Naive thymus-derived CD4-positive, alpha-beta T cell (primary cell): ENCODE data around the gene KLF16. TPM values are rescaled to one million over a fixed set of nuclear protein-coding genes. Genes with fewer than 3 reads are reported as not detected.

Experiments used
- ATAC-seq: fragments of 150-1000 bp; cut with Tn5 transposase; 2 replicates; pipeline ENCODE4 v1.10.0; 2021; ENCODE audit warnings: mild to moderate bottlenecking, moderate library complexity
- CTCF ChIA-PET: fragments of 350-600 bp; sonication (Branson Sonifier 250); formaldehyde crosslinking; loops from one replicate; lab custom pipeline; 2021; ENCODE audit warnings: antibody characterized with exemption; lab: Charles Lee
- POLR2A ChIA-PET: fragments of 350-600 bp; sonication (Branson Sonifier 250); formaldehyde crosslinking; loops from one replicate; lab custom pipeline; 2021; ENCODE audit warnings: antibody characterized with exemption, inconsistent platforms; lab: Charles Lee
- DNase-seq, 9 donors: peaks; one replicate each; pipeline versions ENCODE4 v3.0.0 to v3.0.0-alpha.2; 2020 to 2022; ENCODE audit warnings: mixed read lengths in 1 of 9
- H3K27ac ChIP-seq: one replicate; pipeline ENCODE4 v1.7.0; 2013; ENCODE audit warnings: mild to moderate bottlenecking, low read depth, low read length, moderate library complexity
- H3K27me3 ChIP-seq, 2 donors: one replicate each; pipeline ENCODE4 v1.7.0; 2013; ENCODE audit warnings: low read length in 2 of 2, mild to moderate bottlenecking in 2 of 2, moderate library complexity in 2 of 2; ENCODE audit not compliant: control insufficient read depth in 2 of 2, insufficient read depth in 2 of 2
- H3K36me3 ChIP-seq, 3 experiments: 1 replicate in 2 of 3; 2 replicates in 1 of 3; pipeline ENCODE4 v1.7.0; 2013; ENCODE audit warnings: low read length in 3 of 3, mild to moderate bottlenecking in 3 of 3, moderate library complexity in 1 of 3; ENCODE audit not compliant: insufficient read depth in 3 of 3, control insufficient read depth in 2 of 3
- H3K4me1 ChIP-seq, 2 donors: one replicate each; pipeline ENCODE4 v1.7.0; 2013; ENCODE audit warnings: low read length in 2 of 2, mild to moderate bottlenecking in 2 of 2, moderate library complexity in 1 of 2; ENCODE audit not compliant: control insufficient read depth in 2 of 2, insufficient read depth in 2 of 2
- H3K4me3 ChIP-seq: 2 replicates; pipeline ENCODE4 v1.7.0; 2013; ENCODE audit warnings: mild to moderate bottlenecking, low read length
- H3K9me3 ChIP-seq, 3 experiments: 1 replicate in 2 of 3; 2 replicates in 1 of 3; pipeline ENCODE4 v1.7.0; 2013; ENCODE audit warnings: low read length in 3 of 3; ENCODE audit not compliant: control insufficient read depth in 2 of 3
- H3K27ac Mint-ChIP-seq, 9 donors: one replicate each; pipeline ENCODE4 v1.8.0; 2020 to 2022; ENCODE audit warnings: mixed read lengths in 9 of 9, mild to moderate bottlenecking in 8 of 9, moderate library complexity in 5 of 9, inconsistent platforms in 2 of 9
- H3K27me3 Mint-ChIP-seq, 5 donors: one replicate each; pipeline ENCODE4 v1.8.0; 2021 to 2022; ENCODE audit warnings: mixed read lengths in 5 of 5, mild to moderate bottlenecking in 1 of 5
- H3K36me3 Mint-ChIP-seq, 5 donors: one replicate each; pipeline ENCODE4 v1.8.0; 2020 to 2022; ENCODE audit warnings: mixed read lengths in 5 of 5, mild to moderate bottlenecking in 3 of 5, inconsistent platforms in 1 of 5
- H3K4me1 Mint-ChIP-seq, 7 donors: one replicate each; pipeline ENCODE4 v1.8.0; 2020 to 2022; ENCODE audit warnings: mixed read lengths in 7 of 7, mild to moderate bottlenecking in 3 of 7, inconsistent platforms in 1 of 7
- H3K4me3 Mint-ChIP-seq, 10 donors: one replicate each; pipeline ENCODE4 v1.8.0; 2020 to 2022; ENCODE audit warnings: mild to moderate bottlenecking in 10 of 10, mixed read lengths in 10 of 10, moderate library complexity in 6 of 10, inconsistent platforms in 2 of 10
- H3K9me3 Mint-ChIP-seq, 11 donors: one replicate each; pipeline ENCODE4 v1.8.0; 2020 to 2022; ENCODE audit warnings: mixed read lengths in 11 of 11, mild to moderate bottlenecking in 4 of 11, inconsistent platforms in 1 of 11, moderate library complexity in 1 of 11
- intact Hi-C, 2 donors: fragments of 100-400 bp; cut with micrococcal nuclease; formaldehyde crosslinking; loops; one replicate each; pipeline ENCODE4 v1.15.1; 2023
- polyA plus RNA-seq, 2 donors: library from polyadenylated mRNA; unstranded; fragments of 300-500 nt; fragmentation: Illumina TruSeq; gene quantifications; one replicate each; pipeline ENCODE4 v1.2.3, GENCODE V29; 2021
- total RNA-seq, 6 experiments: library from RNA in 5 of 6; stranded (reverse) in 5 of 6; gene quantifications; 1 replicate in 5 of 6; 2 replicates in 1 of 6; pipeline ENCODE4 v1.2.3 and lab custom pipeline; 2021 to 2026

Gene KLF16
- total and polyA plus RNA-seq, 7 experiments from 2014 or later, result 0.41 to 65.2 (median 20.8) TPM

GRCh38 chr19:1908364-1908678 lies 44.9 kb upstream of the KLF16 start:
- H3K27me3 ChIP-seq, result no peaks in the 10 kb centered on the region
- H3K4me1 ChIP-seq, result peaks cover 10% of the 10 kb centered on the region in 2 donors
- ChIA-PET POLR2A (interaction anchor here (0.6 to 1.3 kb wide), 2 partner anchors 11 to 33 kb away, joined by 3 to 8 read pairs; no protein-coding TSS in a partner anchor), CTCF (no interaction called here)
- H3K9me3 ChIP-seq, result no peaks in the 10 kb centered on the region
- Mint-ChIP-seq H3K27ac (no peak overlapping the region), H3K4me3 (no peak overlapping the region), H3K36me3 (peaks cover 0 to 4% (median 1%) of the 10 kb centered on the region in 5 donors), H3K27me3 (no peaks in the 10 kb centered on the region), H3K9me3 (peaks cover 0 to 2% (median 0%) of the 10 kb centered on the region in 11 donors), H3K4me1 (peaks cover 11 to 51% (median 32%) of the 10 kb centered on the region in 7 donors)
- no peak overlapping the region for H3K4me3 ChIP-seq
- DNase-seq, result no peak
- ATAC-seq, result no peak
- intact Hi-C loops, result no loop called here
- no peak overlapping the region for H3K27ac ChIP-seq
- H3K36me3 ChIP-seq, result peaks cover 0 to 14% (median 0%) of the 10 kb centered on the region in 3 experiments

DNA sequence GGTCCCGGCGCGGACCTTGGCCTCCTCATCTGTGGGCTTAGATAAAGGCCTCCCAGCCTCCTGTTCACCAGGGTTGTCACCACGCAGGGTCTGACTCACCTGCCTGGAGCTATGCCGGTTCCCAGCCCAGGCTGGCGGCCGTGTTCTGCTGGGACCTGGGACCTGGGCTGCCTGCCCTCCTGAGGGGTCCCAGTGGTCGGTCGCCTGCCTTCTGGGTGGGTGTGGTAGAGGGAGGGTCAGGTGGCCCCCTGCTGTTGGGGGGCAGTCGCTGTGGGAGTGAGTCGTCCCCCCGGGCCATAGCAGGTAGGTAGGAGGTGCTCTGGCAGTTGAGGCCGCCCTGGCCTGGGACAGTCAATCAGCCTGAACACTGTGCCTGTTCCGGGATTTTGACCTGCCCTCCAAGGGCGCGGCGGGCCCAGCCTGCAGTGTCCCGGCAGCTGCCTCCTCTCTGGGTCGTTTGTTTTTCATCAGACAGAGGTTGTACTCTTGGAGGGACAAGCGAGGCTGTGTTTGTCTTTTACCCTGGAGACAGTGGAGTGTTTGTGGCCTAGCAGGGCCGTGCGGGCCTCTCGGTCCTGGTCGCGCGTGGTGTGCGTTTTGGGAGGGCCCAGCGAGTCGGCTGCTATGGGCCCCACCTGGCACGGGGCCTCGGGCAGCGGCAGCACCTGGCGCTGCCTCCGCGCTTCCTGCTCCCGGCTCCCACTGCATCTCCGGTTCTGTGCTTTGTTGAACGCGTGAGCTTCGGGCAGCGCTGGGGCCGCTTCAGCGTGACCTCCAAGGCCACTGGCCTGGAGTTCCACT lies 44.4 kb upstream of the KLF16 start:
- intact Hi-C loops, result no loop called here
- Histone ChIP-seq H3K4me1 (peaks cover 10% of the 10 kb centered on the region in 2 donors), H3K9me3 (no peaks in the 10 kb centered on the region), H3K27ac (no peak overlapping the region), H3K27me3 (no peaks in the 10 kb centered on the region), H3K4me3 (no peak overlapping the region), H3K36me3 (peaks cover 0 to 8% (median 0%) of the 10 kb centered on the region in 3 experiments)
- DNase-seq, result no peak
- CTCF ChIA-PET, result no interaction called here
- peaks cover 15 to 56% (median 38%) of the 10 kb centered on the region in 7 donors for H3K4me1 Mint-ChIP-seq
- no peaks in the 10 kb centered on the region for H3K27me3 Mint-ChIP-seq
- H3K9me3 Mint-ChIP-seq, result peaks cover 0 to 2% (median 0%) of the 10 kb centered on the region in 11 donors
- ATAC-seq, result no peak
- H3K27ac Mint-ChIP-seq, result no peak overlapping the region
- POLR2A ChIA-PET, result interaction anchor here (0.5 to 2.3 kb wide), 2 partner anchors 16 to 32 kb away, joined by 5 read pairs; no protein-coding TSS in a partner anchor
- H3K36me3 Mint-ChIP-seq, result peaks cover 0 to 4% (median 0%) of the 10 kb centered on the region in 5 donors
- peak overlapping the region in 1 of 10 donors; percentile 50 for H3K4me3 Mint-ChIP-seq

- intact Hi-C loops, result no loop called here
- POLR2A ChIA-PET, result interaction anchor here (2.3 kb wide), 1 partner anchor 31 kb away, joined by 5 read pairs; no protein-coding TSS in a partner anchor
- Histone ChIP-seq H3K4me1 (peaks cover 10% of the 10 kb centered on the region in 2 donors), H3K9me3 (no peaks in the 10 kb centered on the region), H3K27me3 (no peaks in the 10 kb centered on the region), H3K4me3 (no peak overlapping the region), H3K27ac (no peak overlapping the region), H3K36me3 (peaks cover 0 to 3% (median 0%) of the 10 kb centered on the region in 3 experiments)
- Mint-ChIP-seq H3K9me3 (peaks cover 0 to 2% (median 0%) of the 10 kb centered on the region in 11 donors), H3K27ac (peak overlapping the region in 1 of 9 donors; percentile 49), H3K4me3 (peak overlapping the region in 5 of 10 donors; percentile 14 to 93 (median 47)), H3K4me1 (peaks cover 15 to 60% (median 39%) of the 10 kb centered on the region in 7 donors), H3K27me3 (no peaks in the 10 kb centered on the region), H3K36me3 (peaks cover 0 to 4% (median 0%) of the 10 kb centered on the region in 5 donors)
- CTCF ChIA-PET, result no interaction called here
- DNase-seq, result no peak
- ATAC-seq, result no peak
Measured at GRCh38 chr19:1906985-1907562, 43.7 kb upstream of the KLF16 start.

DNA sequence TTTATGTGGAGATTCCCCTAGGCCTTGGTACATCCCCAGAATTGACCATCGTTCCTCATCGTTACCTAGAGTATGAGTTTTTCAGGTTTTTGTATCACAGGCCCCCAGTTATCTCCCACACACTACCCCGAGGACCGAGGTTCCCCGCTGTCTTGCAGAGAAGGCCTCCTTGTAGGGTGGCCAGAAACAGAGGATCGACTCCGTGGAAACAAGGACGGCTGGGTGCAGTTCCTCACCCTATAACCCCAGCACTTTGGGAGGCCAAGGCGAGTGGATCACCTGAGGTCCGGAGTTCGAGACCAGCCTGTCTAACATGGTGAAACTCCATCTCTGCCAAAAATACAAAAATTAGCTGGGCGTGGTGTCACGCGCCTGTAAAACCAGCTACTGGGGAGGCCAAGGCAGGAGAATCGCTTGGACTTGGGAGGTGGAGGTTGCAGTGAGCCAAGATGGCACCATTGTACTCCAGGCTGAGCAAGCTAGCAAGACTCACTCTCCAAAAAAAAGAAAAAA lies 42.5 kb upstream of the KLF16 start:
- H3K4me1 ChIP-seq, result peaks cover 10% of the 10 kb centered on the region in 2 donors
- Mint-ChIP-seq H3K4me1 (peaks cover 15 to 60% (median 40%) of the 10 kb centered on the region in 7 donors), H3K27me3 (no peaks in the 10 kb centered on the region), H3K36me3 (peaks cover 0 to 4% (median 0%) of the 10 kb centered on the region in 5 donors), H3K9me3 (peaks cover 0 to 2% (median 0%) of the 10 kb centered on the region in 11 donors), H3K4me3 (peak overlapping the region; percentile 88 to 96 (median 92)), H3K27ac (peak overlapping the region in 8 of 9 donors; percentile 77 to 96 (median 91))
- DNase-seq (no peak), ATAC-seq (no peak)
- intact Hi-C loops, result loop anchor here (1.0 kb wide), 11 partner anchors 9 to 416 kb away; partner anchors contain the start of genes ABHD17A (in 1 of the 2), AP3D1 (in 1 of the 2), IZUMO4 (in 1 of the 2) and MOB3A (in 1 of the 2)
- H3K27me3 ChIP-seq, result no peaks in the 10 kb centered on the region
- H3K27ac ChIP-seq, result peak overlapping the region; percentile 75
- POLR2A ChIA-PET, result interaction anchor here (0.8 to 2.3 kb wide), 6 partner anchors 8 to 41 kb away, joined by 3 to 6 read pairs (median 4); partner anchors contain the start of gene ABHD17A
- H3K9me3 ChIP-seq, result no peaks in the 10 kb centered on the region
- CTCF ChIA-PET, result interaction anchor here (0.6 to 1.2 kb wide), 2 partner anchors 14 to 41 kb away, joined by 3 read pairs; no protein-coding TSS in a partner anchor
- peak overlapping the region; percentile 70 for H3K4me3 ChIP-seq
- no peaks in the 10 kb centered on the region for H3K36me3 ChIP-seq

- intact Hi-C loops, result loop anchor here (1.0 kb wide), 11 partner anchors 8 to 415 kb away; partner anchors contain the start of genes ABHD17A (in 1 of the 2), AP3D1 (in 1 of the 2), IZUMO4 (in 1 of the 2) and MOB3A (in 1 of the 2)
- peak within 1 kb of the TSS; percentile 88 to 96 (median 92) for H3K4me3 Mint-ChIP-seq
Measured at GRCh38 chr19:1905110-1905862, 41.9 kb upstream of the KLF16 start, which contains the start of the genes ADAT3 and SCAMP4. TSS of gene ADAT3 (plus strand) at chr19:1905399. CDS start at chr19:1912048, 6,649 bp downstream. TSS of gene SCAMP4 (plus strand) at chr19:1905399. CDS start at chr19:1915020, 9,621 bp downstream.

More at GRCh38 chr19:1905110-1905862, 41.9 kb upstream of the KLF16 start, which contains the start of the genes ADAT3 and SCAMP4:
- ATAC-seq, result peak; percentile 98
- ChIA-PET POLR2A (interaction anchor here (0.8 to 2.3 kb wide), 8 partner anchors 8 to 41 kb away, joined by 3 to 11 read pairs (median 4); partner anchors contain the start of gene ABHD17A), CTCF (interaction anchor here (0.6 to 1.2 kb wide), 2 partner anchors 13 to 41 kb away, joined by 3 read pairs; no protein-coding TSS in a partner anchor)
- Histone ChIP-seq H3K36me3 (no peaks in the 10 kb centered on the region), H3K27ac (peak within 1 kb of the TSS; percentile 75), H3K4me3 (peak within 1 kb of the TSS; percentile 70), H3K4me1 (peaks cover 10% of the 10 kb centered on the region in 2 donors), H3K9me3 (no peaks in the 10 kb centered on the region), H3K27me3 (no peaks in the 10 kb centered on the region)
- H3K36me3 Mint-ChIP-seq, result peaks cover 0 to 2% (median 0%) of the 10 kb centered on the region in 5 donors
- H3K27me3 Mint-ChIP-seq, result no peaks in the 10 kb centered on the region
- H3K4me1 Mint-ChIP-seq, result peaks cover 13 to 57% (median 39%) of the 10 kb centered on the region in 7 donors
- peak; percentile 90 to 98 (median 97) for DNase-seq
- peak within 1 kb of the TSS; percentile 67 to 96 (median 92) for H3K27ac Mint-ChIP-seq
- peaks cover 0 to 2% (median 0%) of the 10 kb centered on the region in 11 donors for H3K9me3 Mint-ChIP-seq
